ENCODE results near the gene CPA5. TPM values are rescaled to one million over a fixed set of nuclear protein-coding genes. Genes with fewer than 3 reads are reported as not detected.
A peak's percentile ranks its signal among the peaks of the same experiment; 100 is the strongest.

The CPA5 gene
- not detected for polyA plus RNA-seq (2013, experiment 1 of 2)
- not detected for polyA plus RNA-seq (2013, experiment 2 of 2)

GRCh38 chr7:130344271-130344866 lies at the start of gene CPA5:
CPA5 (plus strand) TSS chr7:130344816; CDS start chr7:130346486, 1,670 bp downstream.
- Histone ChIP-seq H3K9me3 (ENCODE audit: control insufficient read depth, low read length) (no peaks in the 10 kb centered on the region), H3K27ac (ENCODE audit: low read depth, low read length, severe bottlenecking) (no peak within 1 kb of the TSS), H3K36me3 (ENCODE audit: control insufficient read depth, insufficient read depth, low read length) (no peaks in the 10 kb centered on the region), H3K4me1 (ENCODE audit: control insufficient read depth, insufficient read depth, low read length, poor library complexity, severe bottlenecking) (peaks cover 14% of the 10 kb centered on the region), H3K4me3 (ENCODE audit: extremely low read depth, insufficient read depth, low read length, poor library complexity, severe bottlenecking) (no peak within 1 kb of the TSS)
- 91 to 100% methylated on average over 1 to 4 of the region's 5 CpGs for WGBS, 2 experiments (ENCODE audit: insufficient coverage in 2 of 2)

- no peaks in the 10 kb centered on the region for H3K36me3 ChIP-seq (ENCODE audit: control insufficient read depth, insufficient read depth, low read length)
- peaks cover 10% of the 10 kb centered on the region for H3K4me1 ChIP-seq (ENCODE audit: control insufficient read depth, insufficient read depth, low read length, poor library complexity, severe bottlenecking)
- H3K9me3 ChIP-seq (ENCODE audit: control insufficient read depth, low read length), result peaks cover 4% of the 10 kb centered on the region
- 96 to 100% methylated on average over 8 to 9 of the region's 13 CpGs for WGBS, 2 experiments (ENCODE audit: insufficient coverage in 2 of 2)
- no peak overlapping the region for H3K27ac ChIP-seq (ENCODE audit: low read depth, low read length, severe bottlenecking)
- H3K4me3 ChIP-seq (ENCODE audit: extremely low read depth, insufficient read depth, low read length, poor library complexity, severe bottlenecking), result no peak overlapping the region
These were observed 48.2 kb upstream of the CPA5 start for GRCh38 chr7:130296221-130296951.

DNA sequence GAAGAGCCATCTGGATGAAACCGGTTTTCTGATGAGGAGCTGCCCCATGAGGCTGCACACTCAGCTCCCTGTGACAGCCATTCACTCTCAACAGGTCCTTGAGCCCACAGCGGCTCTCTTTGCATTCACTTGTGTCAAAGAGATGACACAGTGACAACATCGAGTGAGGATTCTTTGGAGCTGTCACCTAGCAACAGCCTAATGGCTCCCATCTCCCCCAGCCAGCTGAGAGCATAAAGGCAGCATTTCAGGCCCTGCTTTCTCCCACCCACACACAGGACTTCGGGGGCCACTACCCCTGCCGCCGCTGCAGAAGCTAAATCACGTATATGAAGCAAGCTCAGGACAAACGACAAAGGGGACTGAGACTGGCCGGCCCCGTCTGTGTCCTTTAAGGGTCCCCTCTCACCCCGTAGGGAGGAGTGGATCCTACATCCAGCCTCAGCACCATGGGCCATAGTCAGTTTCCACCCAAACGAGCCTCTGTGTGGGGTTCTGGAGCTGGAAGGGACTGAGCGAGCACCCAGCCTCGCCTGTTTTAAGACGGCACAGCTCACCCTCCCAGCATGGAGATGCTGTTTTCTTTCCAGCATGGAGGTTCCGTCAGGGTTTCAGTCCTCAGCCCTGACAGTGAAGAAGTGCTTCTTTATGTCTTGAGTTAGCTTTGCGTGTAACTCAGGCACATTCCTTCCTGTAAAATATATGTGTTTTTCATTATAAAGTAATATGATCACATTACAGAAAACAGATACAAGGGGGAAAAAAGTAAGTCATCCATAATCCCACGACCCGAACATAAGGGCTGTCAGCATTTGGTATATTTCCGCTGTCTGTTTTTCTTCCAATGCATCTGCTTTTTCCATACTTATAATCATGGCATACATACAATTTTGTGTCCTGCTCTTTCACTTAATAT lies 46.7 kb upstream of the CPA5 start:
- Histone ChIP-seq H3K4me3 (ENCODE audit: extremely low read depth, insufficient read depth, low read length, poor library complexity, severe bottlenecking) (no peak overlapping the region), H3K27ac (ENCODE audit: low read depth, low read length, severe bottlenecking) (peak overlapping the region; percentile 23), H3K9me3 (ENCODE audit: control insufficient read depth, low read length) (no peaks in the 10 kb centered on the region), H3K4me1 (ENCODE audit: control insufficient read depth, insufficient read depth, low read length, poor library complexity, severe bottlenecking) (peaks cover 6% of the 10 kb centered on the region), H3K36me3 (ENCODE audit: control insufficient read depth, insufficient read depth, low read length) (no peaks in the 10 kb centered on the region)
- 77 to 80% methylated on average over 15 to 18 of the region's 20 CpGs for WGBS, 2 experiments (ENCODE audit: insufficient coverage in 2 of 2)

DNA sequence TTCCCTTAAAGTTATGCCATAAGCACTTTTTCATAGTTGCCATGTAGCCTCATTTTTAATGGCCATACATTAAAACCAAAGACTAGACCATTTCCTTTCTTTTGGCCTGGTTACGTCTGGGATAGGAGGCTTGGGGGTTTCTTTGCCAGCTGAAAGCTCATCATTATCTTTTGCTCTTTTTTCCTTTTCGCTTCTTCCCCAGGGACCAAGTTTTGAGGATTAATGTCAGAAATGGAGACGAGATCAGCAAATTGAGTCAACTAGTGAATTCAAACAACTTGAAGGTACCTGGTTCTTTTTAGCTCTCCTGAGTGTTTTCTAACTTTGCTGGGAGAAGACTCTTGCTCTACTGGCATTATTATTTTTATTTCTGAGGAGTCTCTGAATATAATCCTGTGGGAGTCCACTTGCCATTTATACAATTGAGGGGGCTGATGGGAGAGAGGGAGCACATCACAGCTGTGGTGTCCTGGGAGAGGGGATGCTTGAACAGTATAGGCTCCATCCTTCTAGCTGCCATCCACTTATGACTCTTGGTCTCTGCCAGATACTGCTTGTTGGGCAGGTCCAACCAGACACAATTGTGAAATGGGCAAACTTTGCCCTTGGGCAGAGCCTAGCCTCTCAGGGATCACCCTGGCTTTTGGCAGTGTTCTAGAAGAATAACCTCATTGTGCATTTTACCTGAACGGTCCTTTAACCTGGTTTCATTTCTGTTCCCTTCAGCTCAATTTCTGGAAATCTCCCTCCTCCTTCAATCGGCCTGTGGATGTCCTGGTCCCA lies 45.9 kb upstream of the CPA5 start:
- no peaks in the 10 kb centered on the region for H3K9me3 ChIP-seq (ENCODE audit: control insufficient read depth, low read length)
- H3K27ac ChIP-seq (ENCODE audit: low read depth, low read length, severe bottlenecking), result no peak overlapping the region
- H3K36me3 ChIP-seq (ENCODE audit: control insufficient read depth, insufficient read depth, low read length), result no peaks in the 10 kb centered on the region
- H3K4me1 ChIP-seq (ENCODE audit: control insufficient read depth, insufficient read depth, low read length, poor library complexity, severe bottlenecking), result peaks cover 6% of the 10 kb centered on the region
- H3K4me3 ChIP-seq (ENCODE audit: extremely low read depth, insufficient read depth, low read length, poor library complexity, severe bottlenecking), result no peak overlapping the region
- WGBS, 2 experiments (ENCODE audit: insufficient coverage in 2 of 2), result 83 to 90% methylated on average over 2 to 3 of the region's 5 CpGs

- Histone ChIP-seq H3K4me3 (ENCODE audit: extremely low read depth, insufficient read depth, low read length, poor library complexity, severe bottlenecking) (no peak overlapping the region), H3K36me3 (ENCODE audit: control insufficient read depth, insufficient read depth, low read length) (no peaks in the 10 kb centered on the region), H3K9me3 (ENCODE audit: control insufficient read depth, low read length) (no peaks in the 10 kb centered on the region), H3K4me1 (ENCODE audit: control insufficient read depth, insufficient read depth, low read length, poor library complexity, severe bottlenecking) (peaks cover 6% of the 10 kb centered on the region), H3K27ac (ENCODE audit: low read depth, low read length, severe bottlenecking) (no peak overlapping the region)
- WGBS, 2 experiments (ENCODE audit: insufficient coverage in 2 of 2), result 87 to 100% methylated on average over 1 to 6 of the region's 7 CpGs
These were observed 44.8 kb upstream of the CPA5 start for GRCh38 chr7:130299866-130300265.

DNA sequence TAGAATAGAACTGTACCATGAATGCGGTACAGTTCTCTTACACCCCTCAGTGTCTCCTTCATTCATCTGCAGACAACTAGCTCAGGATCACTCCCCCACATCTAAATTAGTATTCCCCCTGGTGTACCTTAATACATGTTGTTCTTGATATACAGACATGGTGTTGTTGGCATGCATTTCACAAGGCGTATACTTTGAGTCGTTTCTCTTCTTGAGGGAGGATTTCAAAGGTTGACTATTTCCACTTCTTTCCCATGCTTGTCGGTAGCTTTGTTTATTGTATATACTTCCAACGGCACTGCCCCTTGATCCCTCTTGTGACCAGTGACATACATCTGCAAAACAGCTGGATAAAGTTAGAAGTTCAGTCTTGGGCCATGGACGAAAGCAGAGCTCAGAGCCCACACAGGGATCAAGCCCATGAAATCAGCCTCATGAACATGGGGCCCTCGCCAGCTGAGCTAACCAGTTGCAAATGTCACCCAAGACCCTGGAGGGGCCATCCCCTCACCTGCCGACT lies 43.1 kb upstream of the CPA5 start:
- Histone ChIP-seq H3K27ac (ENCODE audit: low read depth, low read length, severe bottlenecking) (no peak overlapping the region), H3K4me1 (ENCODE audit: control insufficient read depth, insufficient read depth, low read length, poor library complexity, severe bottlenecking) (peaks cover 2% of the 10 kb centered on the region), H3K36me3 (ENCODE audit: control insufficient read depth, insufficient read depth, low read length) (no peaks in the 10 kb centered on the region), H3K4me3 (ENCODE audit: extremely low read depth, insufficient read depth, low read length, poor library complexity, severe bottlenecking) (no peak overlapping the region), H3K9me3 (ENCODE audit: control insufficient read depth, low read length) (no peaks in the 10 kb centered on the region)
- WGBS, 2 experiments (ENCODE audit: insufficient coverage in 2 of 2), result 89% methylated on average over 5 to 8 of the region's 8 CpGs

GRCh38 chr7:130302649-130303048 lies 42.0 kb upstream of the CPA5 start:
- no peaks in the 10 kb centered on the region for H3K36me3 ChIP-seq (ENCODE audit: control insufficient read depth, insufficient read depth, low read length)
- no peaks in the 10 kb centered on the region for H3K4me1 ChIP-seq (ENCODE audit: control insufficient read depth, insufficient read depth, low read length, poor library complexity, severe bottlenecking)
- no peak overlapping the region for H3K27ac ChIP-seq (ENCODE audit: low read depth, low read length, severe bottlenecking)
- no peaks in the 10 kb centered on the region for H3K9me3 ChIP-seq (ENCODE audit: control insufficient read depth, low read length)
- H3K4me3 ChIP-seq (ENCODE audit: extremely low read depth, insufficient read depth, low read length, poor library complexity, severe bottlenecking), result no peak overlapping the region

DNA sequence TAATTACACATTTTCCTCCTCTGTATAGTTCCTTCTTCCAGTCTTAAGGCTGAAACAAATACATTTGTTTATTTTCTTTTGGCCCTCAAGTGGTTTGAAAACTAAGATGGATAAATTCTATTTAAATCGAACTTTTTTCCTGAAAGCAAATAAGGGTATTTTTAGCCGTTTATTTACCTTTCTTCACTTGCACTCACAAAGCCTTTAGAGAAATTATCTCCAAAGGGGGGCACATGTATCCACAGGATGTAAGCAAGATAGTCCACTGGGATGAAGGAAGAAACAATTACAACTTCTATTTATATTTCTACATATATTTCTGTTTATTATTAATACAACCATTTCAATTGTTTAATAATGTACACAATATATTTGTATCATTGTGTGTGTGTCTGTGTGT lies 41.5 kb upstream of the CPA5 start:
- H3K9me3 ChIP-seq (ENCODE audit: control insufficient read depth, low read length), result no peaks in the 10 kb centered on the region
- no peaks in the 10 kb centered on the region for H3K36me3 ChIP-seq (ENCODE audit: control insufficient read depth, insufficient read depth, low read length)
- WGBS, 2 experiments (ENCODE audit: insufficient coverage in 2 of 2), result no CpG with 5 or more reads among the region's 2 CpGs
- H3K27ac ChIP-seq (ENCODE audit: low read depth, low read length, severe bottlenecking), result no peak overlapping the region
- no peak overlapping the region for H3K4me3 ChIP-seq (ENCODE audit: extremely low read depth, insufficient read depth, low read length, poor library complexity, severe bottlenecking)
- no peaks in the 10 kb centered on the region for H3K4me1 ChIP-seq (ENCODE audit: control insufficient read depth, insufficient read depth, low read length, poor library complexity, severe bottlenecking)

DNA sequence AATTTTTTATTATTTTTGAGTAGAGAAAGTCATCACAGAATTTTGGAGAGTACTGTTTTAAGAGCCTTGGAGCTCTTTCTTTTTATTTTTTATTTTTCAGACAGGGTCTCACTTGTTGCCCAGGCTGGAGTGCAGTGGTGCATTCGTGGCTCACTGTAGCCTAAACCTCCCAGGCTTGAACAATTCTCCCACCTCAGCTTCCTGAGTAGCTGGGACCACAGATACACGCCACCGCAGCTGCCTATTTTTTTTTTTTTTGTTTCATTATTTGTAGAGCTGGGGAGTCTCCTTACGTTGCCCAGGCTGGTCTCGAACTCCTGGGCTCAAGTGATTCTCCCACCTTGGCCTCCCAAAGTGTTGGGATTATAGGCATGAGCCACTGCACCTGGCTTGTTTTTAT lies 41.1 kb upstream of the CPA5 start:
- H3K4me1 ChIP-seq (ENCODE audit: control insufficient read depth, insufficient read depth, low read length, poor library complexity, severe bottlenecking), result no peaks in the 10 kb centered on the region
- H3K9me3 ChIP-seq (ENCODE audit: control insufficient read depth, low read length), result no peaks in the 10 kb centered on the region
- H3K36me3 ChIP-seq (ENCODE audit: control insufficient read depth, insufficient read depth, low read length), result no peaks in the 10 kb centered on the region
- WGBS, 2 experiments (ENCODE audit: insufficient coverage in 2 of 2), result 88% methylated on average over 1 of the region's 5 CpGs; no CpG with 5 or more reads in 1 of the 2 experiments
- H3K4me3 ChIP-seq (ENCODE audit: extremely low read depth, insufficient read depth, low read length, poor library complexity, severe bottlenecking), result no peak overlapping the region
- no peak overlapping the region for H3K27ac ChIP-seq (ENCODE audit: low read depth, low read length, severe bottlenecking)

DNA sequence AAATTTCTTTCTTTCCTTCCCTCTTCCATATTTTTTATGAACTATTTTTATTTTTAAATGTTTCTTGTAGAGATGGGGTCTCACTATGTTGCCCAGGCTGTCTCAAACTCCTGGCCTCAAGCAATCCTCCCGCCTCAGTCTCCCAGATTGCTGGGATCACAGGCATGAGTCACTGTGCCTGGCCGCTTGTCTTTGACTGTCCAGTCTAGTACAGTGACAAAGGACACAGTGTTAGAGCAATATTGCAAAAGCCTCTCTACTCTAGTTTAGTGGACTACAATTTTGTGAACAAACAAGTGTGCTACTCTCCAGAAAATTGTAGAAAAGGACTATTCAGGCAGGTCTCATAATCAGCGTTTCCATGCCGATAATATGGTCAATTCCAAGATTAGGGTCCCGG lies 40.6 kb upstream of the CPA5 start:
- 85 to 96% methylated on average over 5 of the region's 5 CpGs for WGBS, 2 experiments (ENCODE audit: insufficient coverage in 2 of 2)
- H3K27ac ChIP-seq (ENCODE audit: low read depth, low read length, severe bottlenecking), result no peak overlapping the region
- H3K4me1 ChIP-seq (ENCODE audit: control insufficient read depth, insufficient read depth, low read length, poor library complexity, severe bottlenecking), result no peaks in the 10 kb centered on the region
- H3K4me3 ChIP-seq (ENCODE audit: extremely low read depth, insufficient read depth, low read length, poor library complexity, severe bottlenecking), result no peak overlapping the region
- no peaks in the 10 kb centered on the region for H3K36me3 ChIP-seq (ENCODE audit: control insufficient read depth, insufficient read depth, low read length)
- H3K9me3 ChIP-seq (ENCODE audit: control insufficient read depth, low read length), result no peaks in the 10 kb centered on the region
